GM23338 (cell line): ENCODE data around the gene ACOX1. TPM values are rescaled to one million over a fixed set of nuclear protein-coding genes. Genes with fewer than 3 reads are reported as not detected.

Experiments
- ATAC-seq: fragments of 200-7000 bp; cut with Tn5 transposase; 3 replicates; pipeline ENCODE4 v1.9.1; 2020
- DNase-seq: peaks from one replicate; pipeline ENCODE4 v3.0.0-alpha.2; 2015; ENCODE audit warnings: low spot score
- H2AFZ ChIP-seq: fragments of 200-600 bp; sonication (generic); 2 replicates; pipeline ENCODE4 v1.8.0; 2016; ENCODE audit warnings: antibody characterized with exemption, mild to moderate bottlenecking, moderate library complexity
- H3F3A ChIP-seq: fragments of 200-600 bp; sonication (generic); replicated peaks from 2 replicates; pipeline ENCODE4 v1.8.0; 2017; ENCODE audit warnings: antibody characterized with exemption, mixed run types, low read depth
- H3K27ac ChIP-seq: fragments of 200-600 bp; sonication (generic); 2 replicates; pipeline ENCODE4 v1.6.1; 2016; ENCODE audit warnings: low read depth
- H3K27me3 ChIP-seq: fragments of 200-600 bp; sonication (generic); 2 replicates; pipeline ENCODE4 v1.8.0; 2016; ENCODE audit warnings: mild to moderate bottlenecking, mixed run types, moderate library complexity; ENCODE audit not compliant: insufficient read depth
- H3K36me3 ChIP-seq: fragments of 200-600 bp; sonication (generic); 2 replicates; pipeline ENCODE4 v1.8.0; 2016; ENCODE audit warnings: mild to moderate bottlenecking; ENCODE audit not compliant: insufficient read depth
- H3K4me1 ChIP-seq: fragments of 200-600 bp; sonication (generic); 2 replicates; pipeline ENCODE4 v1.8.0; 2016; ENCODE audit warnings: mild to moderate bottlenecking, moderate library complexity; ENCODE audit not compliant: insufficient read depth
- H3K4me2 ChIP-seq: fragments of 200-600 bp; sonication (generic); 2 replicates; pipeline ENCODE4 v1.7.1; 2017; ENCODE audit warnings: mixed run types
- H3K4me3 ChIP-seq: fragments of 200-600 bp; sonication (generic); 2 replicates; pipeline ENCODE4 v1.6.1; 2016; ENCODE audit warnings: mixed run types
- H3K79me2 ChIP-seq: fragments of 200-600 bp; sonication (generic); replicated peaks from 2 replicates; pipeline ENCODE4 v1.8.0; 2017; ENCODE audit warnings: mild to moderate bottlenecking; ENCODE audit not compliant: insufficient read depth
- H3K9me2 ChIP-seq: fragments of 200-600 bp; sonication (generic); 2 replicates; pipeline ENCODE4 v1.8.0; 2017; ENCODE audit not compliant: insufficient read depth
- H4K20me1 ChIP-seq: fragments of 200-600 bp; sonication (generic); replicated peaks from 2 replicates; pipeline ENCODE4 v1.8.0; 2017; ENCODE audit warnings: mild to moderate bottlenecking; ENCODE audit not compliant: insufficient read depth
- H3K27ac Mint-ChIP-seq: 2 replicates; pipeline ENCODE4 v1.8.0; 2020; ENCODE audit warnings: inconsistent platforms, mild to moderate bottlenecking, moderate library complexity, mixed read lengths
- H3K27me3 Mint-ChIP-seq: 3 replicates; pipeline ENCODE4 v1.8.0; 2022; ENCODE audit warnings: low read depth, mild to moderate bottlenecking, moderate library complexity, mixed read lengths, inconsistent platforms; ENCODE audit not compliant: insufficient read depth, poor library complexity
- H3K36me3 Mint-ChIP-seq: 3 replicates; pipeline ENCODE4 v1.8.0; 2021; ENCODE audit warnings: low read depth, mild to moderate bottlenecking, inconsistent platforms, moderate library complexity, mixed read lengths
- H3K4me1 Mint-ChIP-seq: 3 replicates; pipeline ENCODE4 v1.8.0; 2020; ENCODE audit warnings: mild to moderate bottlenecking, inconsistent platforms, mixed read lengths
- H3K4me3 Mint-ChIP-seq: 3 replicates; pipeline ENCODE4 v1.8.0; 2021; ENCODE audit warnings: moderate library complexity, mild to moderate bottlenecking, inconsistent platforms, mixed read lengths
- H3K9me3 Mint-ChIP-seq: 3 replicates; pipeline ENCODE4 v1.8.0; 2020; ENCODE audit warnings: moderate library complexity, mild to moderate bottlenecking, inconsistent platforms, mixed read lengths
- NANOG ChIP-seq: IDR thresholded peaks from 2 replicates; pipeline ENCODE4 v1.6.1; 2016; ENCODE audit warnings: antibody characterized with exemption, borderline replicate concordance
- REST ChIP-seq: IDR thresholded peaks from one replicate; pipeline ENCODE4 v1.6.1; 2018; ENCODE audit warnings: antibody characterized with exemption; ENCODE audit not compliant: unreplicated experiment
- ZNF114 ChIP-seq: fragments of 250-450 bp; sonication (Bioruptor Pico); IDR thresholded peaks from 2 replicates; pipeline ENCODE4 v1.5.0; 2020; ENCODE audit warnings: mild to moderate bottlenecking, moderate library complexity
- ZNF462 ChIP-seq: fragments of 250-450 bp; sonication (Bioruptor Pico); IDR thresholded peaks from 2 replicates; pipeline ENCODE4 v1.5.0; 2020; ENCODE audit warnings: mild to moderate bottlenecking, moderate library complexity
- polyA plus RNA-seq: library from polyadenylated mRNA; unstranded; fragments of >200 nt; fragmentation: Nextera tagmentation; extraction: Ambion mirVana; gene quantifications from 2 replicates; pipeline ENCODE4 v1.2.1, GENCODE V29; 2016
- total RNA-seq: library from RNA; depleted of rRNA; stranded (reverse); fragments of >200 nt; shearing (Covaris generic); gene quantifications from 2 replicates; pipeline ENCODE4 v1.2.3, GENCODE V29; 2014

The ACOX1 gene
- total and polyA plus RNA-seq, 2 experiments from 2014 or later = 12.8 to 32.9 TPM

- no peak for TF ChIP-seq ZNF462 (CRISPR knock-in tag)
- TF ChIP-seq ZNF114 (CRISPR knock-in tag) = no peak
- no peak for TF ChIP-seq REST
Observed at GRCh38 chr17:75932852-75933251, 46.1 kb downstream of the ACOX1 start (continued).

GRCh38 chr17:75931062-75931461 is 47.9 kb downstream of the ACOX1 start:
- Histone ChIP-seq H4K20me1 (no peaks in the 10 kb centered on the region), H3K79me2 (no peaks in the 10 kb centered on the region), H3K9me2 (no peaks in the 10 kb centered on the region), H3K4me3 (no peak overlapping the region), H3K4me2 (no peak overlapping the region), H2AFZ (no peak overlapping the region), H3K4me1 (no peaks in the 10 kb centered on the region), H3F3A (no peaks in the 10 kb centered on the region), H3K27me3 (no peaks in the 10 kb centered on the region), H3K27ac (peak overlapping the region; percentile 45; the same call in 1 of the 2 replicates), H3K36me3 (no peaks in the 10 kb centered on the region)
- H3K36me3 Mint-ChIP-seq = peaks cover 11% of the 10 kb centered on the region
- H3K9me3 Mint-ChIP-seq = no peaks in the 10 kb centered on the region
- H3K4me3 Mint-ChIP-seq = no peak overlapping the region
- no peak for DNase-seq
- no peak overlapping the region for H3K27ac Mint-ChIP-seq
- ATAC-seq = peak; percentile 23; the same call in 2 of the 3 replicates
- H3K27me3 Mint-ChIP-seq = peaks cover 2% of the 10 kb centered on the region
- no peaks in the 10 kb centered on the region for H3K4me1 Mint-ChIP-seq
- TF ChIP-seq ZNF114 (CRISPR knock-in tag) = no peak
- no peak for TF ChIP-seq NANOG
- TF ChIP-seq REST = no peak
